ENCODE results near the gene GARIN5B. TPM values are rescaled to one million over a fixed set of nuclear protein-coding genes. Genes with fewer than 3 reads are reported as not detected.
A peak's percentile ranks its signal among the peaks of the same experiment; 100 is the strongest.

Gene GARIN5B
- total and polyA plus RNA-seq, 12 donors, result not detected

GRCh38 chr19:55377356-55378131, 14.5 kb upstream of the GARIN5B start:
- DNase-seq, result no peak
- TF ChIP-seq, protein P1, sequence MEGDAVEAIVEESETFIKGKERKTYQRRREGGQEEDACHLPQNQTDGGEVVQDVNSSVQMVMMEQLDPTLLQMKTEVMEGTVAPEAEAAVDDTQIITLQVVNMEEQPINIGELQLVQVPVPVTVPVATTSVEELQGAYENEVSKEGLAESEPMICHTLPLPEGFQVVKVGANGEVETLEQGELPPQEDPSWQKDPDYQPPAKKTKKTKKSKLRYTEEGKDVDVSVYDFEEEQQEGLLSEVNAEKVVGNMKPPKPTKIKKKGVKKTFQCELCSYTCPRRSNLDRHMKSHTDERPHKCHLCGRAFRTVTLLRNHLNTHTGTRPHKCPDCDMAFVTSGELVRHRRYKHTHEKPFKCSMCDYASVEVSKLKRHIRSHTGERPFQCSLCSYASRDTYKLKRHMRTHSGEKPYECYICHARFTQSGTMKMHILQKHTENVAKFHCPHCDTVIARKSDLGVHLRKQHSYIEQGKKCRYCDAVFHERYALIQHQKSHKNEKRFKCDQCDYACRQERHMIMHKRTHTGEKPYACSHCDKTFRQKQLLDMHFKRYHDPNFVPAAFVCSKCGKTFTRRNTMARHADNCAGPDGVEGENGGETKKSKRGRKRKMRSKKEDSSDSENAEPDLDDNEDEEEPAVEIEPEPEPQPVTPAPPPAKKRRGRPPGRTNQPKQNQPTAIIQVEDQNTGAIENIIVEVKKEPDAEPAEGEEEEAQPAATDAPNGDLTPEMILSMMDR (IDR thresholded peaks at IDR 0.05), result no peak
- no peak for TF ChIP-seq POLR2A (IDR thresholded peaks at IDR 0.05)
- Histone ChIP-seq H3K4me1 (replicated peaks in 1 of 2) (no peaks in the 10 kb centered on the region), H3K9me3 (replicated peaks in 1 of 3) (no peaks in the 10 kb centered on the region), H3K4me3 (no peak overlapping the region), H3K27ac (no peak overlapping the region), H3K36me3 (replicated peaks in 1 of 2) (no peaks in the 10 kb centered on the region), H3K27me3 (peaks cover 20% of the 10 kb centered on the region)
- WGBS, 4 donors, result 33 to 39% (median 36%) methylated on average over 12 to 43 of the region's 43 CpGs
- intact Hi-C loops (cut with DNase I), result no loop called here

DNA sequence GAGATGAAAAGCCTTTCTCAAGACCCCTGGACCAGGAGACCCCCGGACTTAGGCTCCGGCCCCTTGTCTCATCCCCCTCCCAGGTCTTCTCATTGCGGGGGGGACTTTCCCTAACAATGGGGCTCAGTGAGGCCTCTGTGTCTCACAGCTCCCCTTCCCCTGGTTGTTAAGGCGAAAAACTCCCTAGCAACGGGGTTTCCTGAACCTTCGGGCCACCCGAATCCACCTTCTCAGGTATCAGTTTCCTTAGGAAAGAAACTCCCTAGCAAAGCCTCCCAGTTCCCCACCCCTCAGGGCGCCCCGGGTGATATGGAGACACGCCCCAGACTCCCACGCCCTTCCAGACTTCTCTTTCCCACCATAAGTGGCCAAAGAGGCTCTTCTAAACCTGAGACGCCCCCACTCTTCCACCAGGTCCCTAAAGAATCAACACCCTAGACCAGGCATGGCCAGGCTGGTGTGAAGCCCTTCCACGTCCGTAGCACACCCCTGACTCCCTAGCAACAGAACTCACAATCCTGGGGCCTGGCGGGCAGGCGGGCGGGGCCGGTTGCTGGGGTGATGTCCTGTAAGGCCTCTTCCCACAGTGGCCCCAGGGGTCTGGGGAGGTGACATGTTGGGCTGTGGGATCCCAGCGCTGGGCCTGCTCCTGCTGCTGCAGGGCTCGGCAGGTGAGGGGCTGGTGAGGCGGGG, 13.3 kb upstream of the GARIN5B start, which contains the start of gene TMEM190:
Gene TMEM190 (plus strand): TSS at position 586 of the 693 bp plus-strand sequence. CDS start 28 bp downstream, at position 614.
- no peak within 1 kb of the TSS for H3K4me3 ChIP-seq
- peak in 1 of 7 donors; percentile 59 for DNase-seq
- TF ChIP-seq, protein P1 (IDR thresholded peaks at IDR 0.05), result no peak
- no peak for TF ChIP-seq POLR2A (IDR thresholded peaks at IDR 0.05)
- H3K27me3 ChIP-seq, result peaks cover 32% of the 10 kb centered on the region
- no peaks in the 10 kb centered on the region for H3K36me3 ChIP-seq (replicated peaks in 1 of 2)
- no peaks in the 10 kb centered on the region for H3K9me3 ChIP-seq (replicated peaks in 1 of 3)
- H3K27ac ChIP-seq, result no peak within 1 kb of the TSS
- intact Hi-C loops (cut with DNase I), result no loop called here
- WGBS, 4 donors, result 57 to 70% (median 64%) methylated on average over 11 to 21 of the region's 21 CpGs
- no peaks in the 10 kb centered on the region for H3K4me1 ChIP-seq (replicated peaks in 1 of 2)

DNA sequence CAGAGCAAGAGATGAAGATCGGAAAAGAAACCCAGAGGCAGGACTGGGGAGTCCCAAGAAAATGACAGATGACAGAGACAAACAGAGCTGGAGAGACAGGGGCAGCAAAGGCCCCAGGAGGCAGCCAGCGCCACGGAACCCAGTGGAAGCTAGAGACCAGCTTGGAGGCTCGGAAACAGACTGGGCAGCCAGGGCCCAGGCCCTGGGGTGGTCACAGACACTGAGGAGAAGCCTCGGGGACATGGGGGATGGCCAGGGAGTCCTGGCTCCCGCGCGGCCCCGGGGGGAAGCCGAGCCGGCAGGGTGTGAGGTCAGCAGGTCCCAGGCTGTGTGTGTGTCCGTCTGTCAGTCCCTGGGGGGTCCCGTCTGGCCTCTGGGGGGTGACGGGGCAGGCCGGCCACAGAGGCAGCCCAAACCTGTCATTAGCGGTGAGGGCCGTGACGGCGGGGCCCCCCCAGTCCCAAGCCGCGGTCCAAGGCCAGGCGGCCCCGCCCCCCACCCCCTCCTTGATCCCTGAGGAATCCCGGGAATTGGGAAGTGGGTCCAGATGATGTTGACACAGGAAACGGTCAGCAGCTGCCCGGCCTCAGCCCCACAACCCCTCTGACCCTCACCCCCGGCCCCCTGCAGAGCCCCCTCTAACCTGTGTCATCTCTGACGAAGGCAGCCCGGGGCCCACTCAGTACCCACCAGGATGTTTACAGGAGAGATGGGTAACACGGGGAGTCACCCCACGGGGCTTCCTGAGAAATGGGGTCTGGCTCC, 11.1 kb upstream of the GARIN5B start:
- intact Hi-C loops (cut with DNase I), result no loop called here
- no peak for DNase-seq
- peaks cover 0 to 6% of the 10 kb centered on the region in 2 donors for H3K4me1 ChIP-seq (replicated peaks in 1 of 2)
- H3K36me3 ChIP-seq (replicated peaks in 1 of 2), result no peaks in the 10 kb centered on the region
- no peak overlapping the region for H3K4me3 ChIP-seq
- no peaks in the 10 kb centered on the region for H3K9me3 ChIP-seq (replicated peaks in 1 of 3)
- 15 to 35% (median 19%) methylated on average over 10 to 31 of the region's 31 CpGs for WGBS, 4 donors
- H3K27ac ChIP-seq, result no peak overlapping the region
- no peak for TF ChIP-seq POLR2A (IDR thresholded peaks at IDR 0.05)
- TF ChIP-seq, protein P1 (IDR thresholded peaks at IDR 0.05), result no peak
- H3K27me3 ChIP-seq, result peaks cover 50% of the 10 kb centered on the region

Measured in adrenal gland (tissue), 12 donors.